HepG2 (cell line): ENCODE data around the gene BATF. TPM values are rescaled to one million over a fixed set of nuclear protein-coding genes. Genes with fewer than 3 reads are reported as not detected.

Experiments used
- ATAC-seq: fragments of 200-7000 bp; cut with Tn5 transposase; 3 replicates; pipeline ENCODE4 v1.9.1; 2020; ENCODE audit warnings: mild to moderate bottlenecking, moderate library complexity
- BruUV-seq: library from RNA; stranded (reverse); fragments of 400-500 nt; replicated peaks from 2 replicates; lab custom pipeline; 2021; lab: Mats Ljungman, UMichigan
- CTCF ChIA-PET: fragments of 300-600 bp; formaldehyde crosslinking; extraction: SDS; loops from one replicate; lab custom pipeline; 2021; ENCODE audit warnings: low total read pairs, inconsistent platforms, low intra/inter-chr PET ratio; lab: Yijun Ruan, JAX
- POLR2A ChIA-PET: fragments of 350-600 bp; sonication (Branson Sonifier 250); formaldehyde crosslinking; loops from one replicate; lab custom pipeline; 2020; ENCODE audit warnings: antibody characterized with exemption, inconsistent platforms; lab: Yijun Ruan, JAX
- DNase-seq: peaks from one replicate; pipeline ENCODE4 v3.0.0-alpha.2; 2015; ENCODE audit warnings: low spot score
- FAIRE-seq: peaks from 3 replicates; lab custom pipeline; 2011; peaks lifted over from hg19 to GRCh38; lab: Jason Lieb, UNC
- H2AFZ ChIP-seq: one replicate; pipeline ENCODE4 v1.6.1; 2011; ENCODE audit warnings: low read length, inconsistent platforms
- H3K27ac ChIP-seq: fragments of 300-600 bp; 3 replicates; pipeline ENCODE4 v1.8.0; 2011; ENCODE audit warnings: mixed run types, mild to moderate bottlenecking, mixed read lengths, low read length, inconsistent platforms; ENCODE audit not compliant: insufficient read depth; ENCODE audit errors: extremely low read length
- H3K27me3 ChIP-seq, 2 experiments: fragments of 200-600 bp in 1 of 2; 2 replicates in 1 of 2; 3 replicates in 1 of 2; pipeline versions ENCODE4 v1.6.0 to v1.8.0; 2011; ENCODE audit warnings: low read length in 2 of 2, mild to moderate bottlenecking in 2 of 2, moderate library complexity in 2 of 2, inconsistent platforms in 1 of 2; ENCODE audit not compliant: insufficient read depth in 2 of 2, control insufficient read depth in 1 of 2
- H3K36me3 ChIP-seq, 2 experiments: fragments of 200-600 bp in 1 of 2; replicated peaks in 1 of 2; 2 replicates in 1 of 2; 3 replicates in 1 of 2; pipeline versions ENCODE4 v1.5.1 to v1.8.0; 2011; ENCODE audit warnings: low read length in 2 of 2, inconsistent platforms in 1 of 2; ENCODE audit not compliant: insufficient read depth in 2 of 2, control insufficient read depth in 1 of 2
- H3K4me1 ChIP-seq: 2 replicates; pipeline ENCODE4 v1.5.1; 2012; ENCODE audit warnings: low read length, inconsistent platforms; ENCODE audit not compliant: insufficient read depth
- H3K4me2 ChIP-seq: 2 replicates; pipeline ENCODE4 v1.6.0; 2011; ENCODE audit warnings: low read depth, low read length, inconsistent platforms
- H3K4me3 ChIP-seq, 3 experiments: fragments of 200-600 bp in 1 of 3; sonication (generic), shearing (Covaris generic) in 1 of 3; replicated peaks in 1 of 3; 2 replicates each; pipeline ENCODE4 v1.5.1; 2011 to 2016; ENCODE audit warnings: low read length in 3 of 3, inconsistent platforms in 2 of 3, low read depth in 2 of 3, mild to moderate bottlenecking in 2 of 3, control low read depth in 1 of 3, mixed read lengths in 1 of 3; ENCODE audit not compliant: insufficient read depth in 1 of 3
- H3K79me2 ChIP-seq: one replicate; pipeline ENCODE4 v1.6.1; 2011; ENCODE audit warnings: low read length, inconsistent platforms; ENCODE audit not compliant: insufficient read depth
- H3K9ac ChIP-seq: 2 replicates; pipeline ENCODE4 v1.6.0; 2011; ENCODE audit warnings: mild to moderate bottlenecking, low read depth, low read length, inconsistent platforms; ENCODE audit not compliant: insufficient read depth
- H3K9me3 ChIP-seq: 2 replicates; pipeline ENCODE4 v1.5.1; 2012; ENCODE audit warnings: mild to moderate bottlenecking, low read length
- H4K20me1 ChIP-seq: 2 replicates; pipeline ENCODE4 v1.6.0; 2011; ENCODE audit warnings: inconsistent platforms, mild to moderate bottlenecking, low read length, moderate library complexity; ENCODE audit not compliant: insufficient read depth
- CC2D1A ChIP-seq: sonication (generic); formaldehyde crosslinking; IDR thresholded peaks from 2 replicates; pipeline ENCODE4 v1.8.1; 2023; ENCODE audit warnings: mild to moderate bottlenecking, missing genetic modification reagents
- EP300 ChIP-seq, 3 experiments: sonication (generic) in 1 of 3; formaldehyde crosslinking in 1 of 3; IDR thresholded peaks; 2 replicates each; pipeline versions ENCODE4 v1.5.1 to v1.6.1; 2011 to 2020; ENCODE audit warnings: low read depth in 2 of 3, low read length in 2 of 3, borderline replicate concordance in 1 of 3, improper control_type of control experiment in 1 of 3, mild to moderate bottlenecking in 1 of 3, missing genetic modification reagents in 1 of 3, moderate library complexity in 1 of 3
- KLF13 ChIP-seq: sonication (generic); formaldehyde crosslinking; IDR thresholded peaks from 2 replicates; pipeline ENCODE4 v1.4.0; 2020; ENCODE audit warnings: mild to moderate bottlenecking, missing genetic modification reagents
- NR2F1 ChIP-seq, 2 experiments: fragments of 450-650 bp in 1 of 2; formaldehyde crosslinking in 1 of 2; IDR thresholded peaks; 2 replicates each; pipeline versions ENCODE4 v1.5.0 to v1.6.1; 2016 to 2020; ENCODE audit warnings: mild to moderate bottlenecking in 1 of 2, missing compliant biosample characterization in 1 of 2, missing genetic modification reagents in 1 of 2, moderate library complexity in 1 of 2
- SIX1 ChIP-seq: sonication (generic); formaldehyde crosslinking; IDR thresholded peaks from 2 replicates; pipeline ENCODE4 v1.4.0; 2020; ENCODE audit warnings: missing genetic modification reagents, borderline replicate concordance
- SP4 ChIP-seq: sonication (generic); formaldehyde crosslinking; IDR thresholded peaks from 2 replicates; pipeline ENCODE4 v1.8.1; 2023; ENCODE audit warnings: mild to moderate bottlenecking, missing genetic modification reagents
- ZFP82 ChIP-seq: sonication (generic); formaldehyde crosslinking; IDR thresholded peaks from 2 replicates; pipeline ENCODE4 v1.5.1; 2020; ENCODE audit warnings: mild to moderate bottlenecking, missing genetic modification reagents, borderline replicate concordance
- ZMYM3 ChIP-seq: sonication (generic); formaldehyde crosslinking; IDR thresholded peaks from 2 replicates; pipeline ENCODE4 v1.5.1; 2020; ENCODE audit warnings: mild to moderate bottlenecking, missing genetic modification reagents
- ZNF768 ChIP-seq: sonication (generic); formaldehyde crosslinking; IDR thresholded peaks from 2 replicates; pipeline ENCODE4 v1.4.0; 2020; ENCODE audit warnings: missing genetic modification reagents
- WGBS: methylation state at CpG from one replicate; pipeline ENCODE4 v1.1.6; 2017; ENCODE audit warnings: low lambda C conversion rate; 5-methylcytosine and 5-hydroxymethylcytosine counted together
- in situ Hi-C: cut with HindIII; loops from 2 replicates; pipeline ENCODE4 v1.10.0; 2017; ENCODE audit warnings: low pct_unique_long_range_greater_than_20kb; ENCODE audit not compliant: extremely low pct_ligation_motif_present
- intact Hi-C: fragments of 100-400 bp; cut with micrococcal nuclease; formaldehyde crosslinking; loops from one replicate; pipeline ENCODE4 v1.10.0; 2022; ENCODE audit not compliant: unreplicated experiment
- polyA plus RNA-seq, 8 experiments: library from polyadenylated mRNA; depleted of rRNA in 3 of 8; stranded (reverse) in 7 of 8; unstranded in 1 of 8; fragments of >200 nt; fragmentation: Illumina TruSeq in 4 of 8; extraction: Trizol in 4 of 8; gene quantifications; 2 replicates each; pipeline versions ENCODE4 v1.2.1 to v1.2.3, GENCODE V29; 2011 to 2016; ENCODE audit warnings: low read depth in 4 of 8, missing spikeins in 1 of 8, mixed read lengths in 1 of 8; ENCODE audit not compliant: insufficient read depth in 1 of 8
- total RNA-seq, 5 experiments: library from RNA; depleted of rRNA; stranded (reverse); fragments of >200 nt; fragmentation: Illumina TruSeq; extraction: Trizol; gene quantifications; 2 replicates each; pipeline ENCODE4 v1.2.3, GENCODE V29; 2016; ENCODE audit warnings: low read depth in 1 of 5
- TF ChIP-seq, protein P1 (sequence below): sonication (generic); formaldehyde crosslinking; conservative IDR thresholded peaks from 2 replicates; pipeline ENCODE4 v1.8.0; 2022; ENCODE audit warnings: missing genetic modification reagents
- TF ChIP-seq, protein P2 (sequence below): sonication (generic); formaldehyde crosslinking; IDR thresholded peaks from 2 replicates; pipeline ENCODE4 v1.5.1; 2020; ENCODE audit warnings: mild to moderate bottlenecking, missing genetic modification reagents, moderate library complexity

Gene BATF
- total and polyA plus RNA-seq, 2 of the 13 experiments (the other 11 are each of a cell fraction or from before 2014, with no cell fraction given), result 0.22 to 0.37 TPM

DNA sequence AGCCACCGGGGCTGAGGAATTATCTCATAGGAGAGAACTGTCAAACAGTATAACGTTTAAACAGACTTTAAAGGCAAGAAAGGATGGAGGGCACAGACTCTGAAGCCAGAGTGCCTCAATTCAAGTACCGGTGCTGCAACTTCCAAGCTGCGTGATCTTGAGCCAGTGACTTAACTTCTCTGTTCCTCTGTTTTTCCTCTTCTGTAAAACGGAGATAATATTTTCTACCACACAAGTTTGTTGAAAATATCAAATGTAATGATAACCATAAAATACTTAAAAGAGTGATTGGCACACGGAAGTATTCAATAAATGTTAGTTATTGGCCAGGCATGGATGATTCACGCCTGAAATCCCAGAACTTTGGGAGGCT, 18.2 kb downstream of the BATF start:
- in situ Hi-C loops (no loop called here), intact Hi-C loops (no loop called here)
- DNase-seq (no peak), ATAC-seq (no peak), FAIRE-seq (no peak)
- H3K36me3 ChIP-seq, result no peaks in the 10 kb centered on the region
- H4K20me1 ChIP-seq, result no peaks in the 10 kb centered on the region
- no peaks in the 10 kb centered on the region for H3K9me3 ChIP-seq
- WGBS, result 57% methylated on average over 7 of the region's 7 CpGs
- ChIA-PET POLR2A (interaction anchor here (1.0 to 1.4 kb wide), 3 partner anchors 8 to 471 kb away, joined by 3 to 7 read pairs (median 4); partner anchors contain the start of gene ZC2HC1C), CTCF (no interaction called here)
- H3K4me3 ChIP-seq, result no peak overlapping the region
- no TSS peak for BruUV-seq
- peak overlapping the region; percentile 40; the same call in 1 of the 2 replicates for H3K4me2 ChIP-seq
- no peak overlapping the region for H2AFZ ChIP-seq
- H3K9ac ChIP-seq, result no peak overlapping the region
- peaks cover 54% of the 10 kb centered on the region for H3K4me1 ChIP-seq
- no peaks in the 10 kb centered on the region for H3K27me3 ChIP-seq
- no peak overlapping the region for H3K27ac ChIP-seq
- peak; percentile 13; the same call in 1 of the 2 replicates for TF ChIP-seq ZMYM3
- TF ChIP-seq ZNF768, result peak; percentile 16; the same call in 1 of the 2 replicates
- TF ChIP-seq, protein P1, sequence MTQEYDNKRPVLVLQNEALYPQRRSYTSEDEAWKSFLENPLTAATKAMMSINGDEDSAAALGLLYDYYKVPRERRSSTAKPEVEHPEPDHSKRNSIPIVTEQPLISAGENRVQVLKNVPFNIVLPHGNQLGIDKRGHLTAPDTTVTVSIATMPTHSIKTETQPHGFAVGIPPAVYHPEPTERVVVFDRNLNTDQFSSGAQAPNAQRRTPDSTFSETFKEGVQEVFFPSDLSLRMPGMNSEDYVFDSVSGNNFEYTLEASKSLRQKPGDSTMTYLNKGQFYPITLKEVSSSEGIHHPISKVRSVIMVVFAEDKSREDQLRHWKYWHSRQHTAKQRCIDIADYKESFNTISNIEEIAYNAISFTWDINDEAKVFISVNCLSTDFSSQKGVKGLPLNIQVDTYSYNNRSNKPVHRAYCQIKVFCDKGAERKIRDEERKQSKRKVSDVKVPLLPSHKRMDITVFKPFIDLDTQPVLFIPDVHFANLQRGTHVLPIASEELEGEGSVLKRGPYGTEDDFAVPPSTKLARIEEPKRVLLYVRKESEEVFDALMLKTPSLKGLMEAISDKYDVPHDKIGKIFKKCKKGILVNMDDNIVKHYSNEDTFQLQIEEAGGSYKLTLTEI (CRISPR knock-in tag), result no peak
- 0 out of 2 replicates have a peak, but pooled peaks have one; percentile 24 for TF ChIP-seq ZFP82 (CRISPR knock-in tag)
- H3K79me2 ChIP-seq, result no peaks in the 10 kb centered on the region

DNA sequence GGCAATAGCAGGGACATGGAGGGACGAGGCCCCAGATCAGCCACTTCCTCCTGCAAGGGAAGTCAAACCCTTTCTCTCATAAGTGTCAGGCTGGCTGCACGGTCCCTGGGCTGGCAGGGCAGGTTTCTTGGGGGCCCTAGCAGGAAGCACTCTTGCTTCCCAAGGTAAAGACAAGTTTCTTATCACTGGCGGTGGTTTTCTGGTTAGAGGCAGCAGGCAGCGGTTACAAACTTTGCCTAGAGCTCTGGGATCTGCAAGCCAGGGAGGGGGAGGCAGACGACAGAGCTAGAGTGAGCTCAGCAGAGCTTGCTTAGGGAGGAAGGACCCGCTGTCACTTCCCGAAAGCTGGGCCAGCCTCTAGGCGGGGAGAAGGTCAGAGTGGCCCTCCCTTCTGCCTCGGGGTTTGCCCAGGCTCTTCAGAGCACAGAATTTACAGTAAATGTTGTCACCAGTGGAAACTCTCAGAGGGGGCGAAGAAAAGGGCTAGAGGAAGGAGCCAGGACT, 20.4 kb downstream of the BATF start:
- H3K9ac ChIP-seq, result 0 out of 2 replicates have a peak overlapping the region, but pooled peaks have one; percentile 21
- H3K36me3 ChIP-seq, result no peaks in the 10 kb centered on the region
- H2AFZ ChIP-seq, result no peak overlapping the region
- H3K27ac ChIP-seq, result no peak overlapping the region
- CTCF ChIA-PET, result no interaction called here
- DNase-seq, result no peak
- intact Hi-C loops (no loop called here), in situ Hi-C loops (no loop called here)
- WGBS, result 7% methylated on average over 5 of the region's 10 CpGs
- peak overlapping the region; percentile 70 for H3K4me2 ChIP-seq
- no peaks in the 10 kb centered on the region for H3K27me3 ChIP-seq
- peak; percentile 72 for ATAC-seq
- no peaks in the 10 kb centered on the region for H3K79me2 ChIP-seq
- POLR2A ChIA-PET, result interaction anchor here (0.9 to 1.4 kb wide), 2 partner anchors 9 to 19 kb away, joined by 3 to 4 read pairs; no protein-coding TSS in a partner anchor
- no peaks in the 10 kb centered on the region for H4K20me1 ChIP-seq
- peaks cover 34% of the 10 kb centered on the region for H3K4me1 ChIP-seq
- peak overlapping the region in 1 of 3 experiments; percentile 38; a peak in 1 of 6 replicates for H3K4me3 ChIP-seq
- no peaks in the 10 kb centered on the region for H3K9me3 ChIP-seq
- no TSS peak for BruUV-seq
- no peak for FAIRE-seq
- TF ChIP-seq, protein P2, sequence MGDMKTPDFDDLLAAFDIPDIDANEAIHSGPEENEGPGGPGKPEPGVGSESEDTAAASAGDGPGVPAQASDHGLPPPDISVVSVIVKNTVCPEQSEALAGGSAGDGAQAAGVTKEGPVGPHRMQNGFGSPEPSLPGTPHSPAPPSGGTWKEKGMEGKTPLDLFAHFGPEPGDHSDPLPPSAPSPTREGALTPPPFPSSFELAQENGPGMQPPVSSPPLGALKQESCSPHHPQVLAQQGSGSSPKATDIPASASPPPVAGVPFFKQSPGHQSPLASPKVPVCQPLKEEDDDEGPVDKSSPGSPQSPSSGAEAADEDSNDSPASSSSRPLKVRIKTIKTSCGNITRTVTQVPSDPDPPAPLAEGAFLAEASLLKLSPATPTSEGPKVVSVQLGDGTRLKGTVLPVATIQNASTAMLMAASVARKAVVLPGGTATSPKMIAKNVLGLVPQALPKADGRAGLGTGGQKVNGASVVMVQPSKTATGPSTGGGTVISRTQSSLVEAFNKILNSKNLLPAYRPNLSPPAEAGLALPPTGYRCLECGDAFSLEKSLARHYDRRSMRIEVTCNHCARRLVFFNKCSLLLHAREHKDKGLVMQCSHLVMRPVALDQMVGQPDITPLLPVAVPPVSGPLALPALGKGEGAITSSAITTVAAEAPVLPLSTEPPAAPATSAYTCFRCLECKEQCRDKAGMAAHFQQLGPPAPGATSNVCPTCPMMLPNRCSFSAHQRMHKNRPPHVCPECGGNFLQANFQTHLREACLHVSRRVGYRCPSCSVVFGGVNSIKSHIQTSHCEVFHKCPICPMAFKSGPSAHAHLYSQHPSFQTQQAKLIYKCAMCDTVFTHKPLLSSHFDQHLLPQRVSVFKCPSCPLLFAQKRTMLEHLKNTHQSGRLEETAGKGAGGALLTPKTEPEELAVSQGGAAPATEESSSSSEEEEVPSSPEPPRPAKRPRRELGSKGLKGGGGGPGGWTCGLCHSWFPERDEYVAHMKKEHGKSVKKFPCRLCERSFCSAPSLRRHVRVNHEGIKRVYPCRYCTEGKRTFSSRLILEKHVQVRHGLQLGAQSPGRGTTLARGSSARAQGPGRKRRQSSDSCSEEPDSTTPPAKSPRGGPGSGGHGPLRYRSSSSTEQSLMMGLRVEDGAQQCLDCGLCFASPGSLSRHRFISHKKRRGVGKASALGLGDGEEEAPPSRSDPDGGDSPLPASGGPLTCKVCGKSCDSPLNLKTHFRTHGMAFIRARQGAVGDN (CRISPR knock-in tag), result peak; percentile 34; the same call in 1 of the 2 replicates
- no peak for TF ChIP-seq CC2D1A (CRISPR knock-in tag)
- TF ChIP-seq NR2F1 (CRISPR knock-in tag; IDR thresholded peaks at IDR 0.05), result no peak
- TF ChIP-seq SIX1 (CRISPR knock-in tag), result no peak
- TF ChIP-seq SP4 (CRISPR knock-in tag), result peak; percentile 36; the same call in 1 of the 2 replicates
- no peak for TF ChIP-seq KLF13 (CRISPR knock-in tag)
- TF ChIP-seq EP300 (IDR thresholded peaks at IDR 0.05; ENCODE audit: low read depth in 2 of 2, low read length in 2 of 2), result no peak
- no peak for TF ChIP-seq EP300 (CRISPR knock-in tag; IDR thresholded peaks at IDR 0.05; ENCODE audit: borderline replicate concordance)
